NCI-H146 (cell line): ENCODE results near the gene EPHB2.
A peak's percentile ranks its signal among the peaks of the same experiment; 100 is the strongest.

Experiments
- DNase-seq: peaks from one replicate; lab custom pipeline; 2025; lab: John Stamatoyannopoulos, UW

EPHB2 gene

GRCh38 chr1:22722901-22723550, 12.4 kb downstream of the EPHB2 start:
- DNase-seq = no peak

- no peak for DNase-seq
Measured at GRCh38 chr1:22727873-22728272, 17.2 kb downstream of the EPHB2 start.

GRCh38 chr1:22728751-22729399, 18.2 kb downstream of the EPHB2 start:
- peak; percentile 67 for DNase-seq

- DNase-seq = no peak
Measured at GRCh38 chr1:22729400-22729773, 18.7 kb downstream of the EPHB2 start.

- peak; percentile 61 for DNase-seq
Measured at GRCh38 chr1:22729912-22730311, 19.3 kb downstream of the EPHB2 start.

- no peak for DNase-seq
Measured at GRCh38 chr1:22731924-22732720, 21.5 kb downstream of the EPHB2 start.

- no peak for DNase-seq
Measured at GRCh38 chr1:22733643-22734042, 23.0 kb downstream of the EPHB2 start.

GRCh38 chr1:22736501-22737080, 26.0 kb downstream of the EPHB2 start:
- DNase-seq = no peak

GRCh38 chr1:22737374-22738068, 26.9 kb downstream of the EPHB2 start:
- DNase-seq = no peak

- no peak for DNase-seq
Measured at GRCh38 chr1:22738069-22738435, 27.4 kb downstream of the EPHB2 start.

- DNase-seq = no peak
Measured at GRCh38 chr1:22738522-22738921, 27.9 kb downstream of the EPHB2 start.

GRCh38 chr1:22739648-22740385, 29.2 kb downstream of the EPHB2 start:
- no peak for DNase-seq

GRCh38 chr1:22741118-22741517, 30.5 kb downstream of the EPHB2 start:
- DNase-seq = no peak

- DNase-seq = no peak
Measured at GRCh38 chr1:22745669-22746585, 35.3 kb downstream of the EPHB2 start.

- DNase-seq = no peak
Measured at GRCh38 chr1:22747021-22747734, 36.5 kb downstream of the EPHB2 start.

GRCh38 chr1:22747735-22748073, 37.1 kb downstream of the EPHB2 start:
- no peak for DNase-seq

- no peak for DNase-seq
Measured at GRCh38 chr1:22749503-22749902, 38.9 kb downstream of the EPHB2 start.

GRCh38 chr1:22749919-22750684, 39.5 kb downstream of the EPHB2 start:
- no peak for DNase-seq

GRCh38 chr1:22750685-22751051, 40.0 kb downstream of the EPHB2 start:
- no peak for DNase-seq
